WERI-Rb-1 (cell line): ENCODE results near the gene SRSF5.

ENCODE experiments used
- DNase-seq: peaks from one replicate; pipeline ENCODE4 v3.0.0-alpha.2; 2020
- H3K27ac ChIP-seq: fragments of 250-450 bp; sonication (Bioruptor Pico); 2 replicates; pipeline ENCODE4 v1.5.1; 2020; ENCODE audit warnings: mild to moderate bottlenecking, moderate library complexity
- H3K27me3 ChIP-seq: fragments of 250-450 bp; sonication (Bioruptor Pico); 2 replicates; pipeline ENCODE4 v1.5.1; 2021; ENCODE audit warnings: mild to moderate bottlenecking, low read depth, moderate library complexity; ENCODE audit not compliant: insufficient read depth, severe bottlenecking
- H3K36me3 ChIP-seq: fragments of 250-450 bp; sonication (Bioruptor Pico); 2 replicates; pipeline ENCODE4 v1.5.1; 2020; ENCODE audit warnings: mild to moderate bottlenecking, moderate library complexity
- H3K4me3 ChIP-seq: 2 replicates; pipeline ENCODE4 v1.5.1; 2011; ENCODE audit warnings: low read depth, mild to moderate bottlenecking, control low read depth, low read length
- H3K9me3 ChIP-seq: fragments of 250-450 bp; sonication (Bioruptor Pico); 2 replicates; pipeline ENCODE4 v1.5.1; 2021; ENCODE audit warnings: mild to moderate bottlenecking, moderate library complexity; ENCODE audit not compliant: severe bottlenecking
- CTCF ChIP-seq: IDR thresholded peaks from 2 replicates; pipeline ENCODE4 v1.5.1; 2011; ENCODE audit warnings: low read depth, mild to moderate bottlenecking, control low read depth, inconsistent platforms, low read length

Gene SRSF5

DNA sequence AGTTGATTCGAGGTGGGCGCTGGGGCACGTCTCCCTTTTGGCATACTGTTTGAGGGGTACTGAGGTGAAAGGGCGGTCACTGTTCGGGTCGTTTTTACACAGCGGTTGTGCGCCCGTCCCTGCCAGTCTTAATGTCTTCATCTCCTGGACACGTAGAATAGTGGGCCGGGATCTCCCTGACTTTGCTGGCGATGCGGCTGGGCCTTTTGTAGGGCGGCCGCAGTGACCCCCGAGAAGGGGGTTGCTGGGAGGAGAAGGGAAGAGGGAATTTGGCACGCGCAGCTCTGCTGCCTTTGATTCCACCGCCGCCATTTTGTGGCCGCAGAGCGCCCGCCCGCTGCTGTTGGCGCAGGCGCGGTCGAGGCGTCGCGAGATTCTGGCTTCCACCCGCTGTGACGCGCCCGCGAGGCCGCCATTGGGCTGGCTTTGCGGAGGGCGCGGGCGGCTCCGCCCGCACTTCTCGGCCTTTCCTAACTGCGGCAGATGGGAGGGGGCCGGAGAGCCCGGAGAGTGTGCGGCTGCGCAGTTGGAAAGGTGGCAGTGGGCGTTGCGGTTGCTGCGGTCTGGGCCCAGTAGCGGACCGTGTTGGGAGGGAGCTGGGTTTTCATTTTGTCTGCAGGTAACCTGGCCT is 542 bp downstream of the SRSF5 start:
- H3K27ac ChIP-seq = peak overlapping the region; percentile 99
- H3K36me3 ChIP-seq = peaks cover 55% of the 10 kb centered on the region
- peak; percentile 93 for DNase-seq
- no peaks in the 10 kb centered on the region for H3K9me3 ChIP-seq
- TF ChIP-seq CTCF = no peak
- H3K27me3 ChIP-seq = no peaks in the 10 kb centered on the region
- H3K4me3 ChIP-seq = peak overlapping the region; percentile 98

DNA sequence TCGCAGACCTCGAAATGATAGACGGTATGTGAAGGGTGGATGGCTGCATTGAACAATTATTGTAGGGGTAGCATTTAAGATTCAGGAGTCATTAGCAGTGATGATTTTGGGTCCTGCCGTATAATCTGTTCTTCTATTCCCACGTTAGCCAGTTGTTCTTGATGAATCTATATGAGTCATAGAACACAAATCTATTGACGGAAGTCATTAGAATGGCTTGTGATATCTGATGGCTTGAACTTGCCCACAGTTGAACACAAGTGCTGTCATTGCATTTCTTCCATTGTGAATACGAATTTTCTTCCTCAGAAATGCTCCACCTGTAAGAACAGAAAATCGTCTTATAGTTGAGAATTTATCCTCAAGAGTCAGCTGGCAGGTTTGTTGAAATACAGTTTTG is 1.9 kb downstream of the SRSF5 start:
- Histone ChIP-seq H3K4me3 (no peak overlapping the region), H3K27ac (no peak overlapping the region), H3K36me3 (peaks cover 68% of the 10 kb centered on the region), H3K27me3 (no peaks in the 10 kb centered on the region), H3K9me3 (no peaks in the 10 kb centered on the region)
- TF ChIP-seq CTCF = no peak
- no peak for DNase-seq

GRCh38 chr14:69769623-69770022 is 2.7 kb downstream of the SRSF5 start:
- Histone ChIP-seq H3K27ac (no peak overlapping the region), H3K4me3 (no peak overlapping the region), H3K36me3 (peaks cover 75% of the 10 kb centered on the region), H3K27me3 (no peaks in the 10 kb centered on the region), H3K9me3 (no peaks in the 10 kb centered on the region)
- TF ChIP-seq CTCF = no peak
- DNase-seq = no peak

DNA sequence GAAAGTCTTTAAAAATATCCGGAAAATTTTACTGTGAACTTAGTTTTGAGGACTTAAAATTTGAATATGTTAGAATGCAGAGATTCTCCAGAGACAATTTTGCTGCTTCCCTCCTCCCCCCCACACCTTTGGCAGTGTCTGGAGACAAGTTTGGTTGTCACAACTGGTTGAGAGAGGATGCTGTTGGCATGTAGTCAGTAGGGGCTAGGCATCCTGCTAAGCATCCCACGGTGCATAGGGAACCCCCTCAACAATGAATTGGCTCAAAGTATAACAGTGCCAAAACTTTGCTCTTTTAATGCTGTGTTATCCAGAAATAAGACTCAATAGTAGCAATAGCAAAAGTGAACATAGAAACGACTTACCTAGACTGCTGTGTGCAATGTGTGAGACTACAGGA is 3.6 kb downstream of the SRSF5 start:
- no peak overlapping the region for H3K27ac ChIP-seq
- TF ChIP-seq CTCF = no peak
- H3K9me3 ChIP-seq = no peaks in the 10 kb centered on the region
- H3K36me3 ChIP-seq = peaks cover 84% of the 10 kb centered on the region
- DNase-seq = no peak
- no peak overlapping the region for H3K4me3 ChIP-seq
- H3K27me3 ChIP-seq = no peaks in the 10 kb centered on the region

DNA sequence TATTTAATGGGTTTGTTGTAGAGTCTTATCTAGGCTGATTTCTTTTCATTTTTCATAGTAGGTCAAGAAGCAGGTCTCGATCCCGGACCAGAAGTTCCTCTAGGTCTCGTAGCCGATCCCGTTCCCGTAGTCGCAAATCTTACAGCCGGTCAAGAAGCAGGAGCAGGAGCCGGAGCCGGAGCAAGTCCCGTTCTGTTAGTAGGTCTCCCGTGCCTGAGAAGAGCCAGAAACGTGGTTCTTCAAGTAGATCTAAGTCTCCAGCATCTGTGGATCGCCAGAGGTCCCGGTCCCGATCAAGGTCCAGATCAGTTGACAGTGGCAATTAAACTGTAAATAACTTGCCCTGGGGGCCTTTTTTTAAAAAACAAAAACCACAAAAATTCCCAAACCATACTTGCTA is 4.2 kb downstream of the SRSF5 start:
- Histone ChIP-seq H3K4me3 (no peak overlapping the region), H3K27me3 (no peaks in the 10 kb centered on the region), H3K27ac (no peak overlapping the region), H3K9me3 (no peaks in the 10 kb centered on the region), H3K36me3 (peaks cover 90% of the 10 kb centered on the region)
- DNase-seq = no peak
- no peak for TF ChIP-seq CTCF
